BLaER1 treated with 17β-estradiol and CSF1 and Interleukin-3, amounts not matched to agents 10 nM and 100 nM (cell line): ENCODE measurements around the gene CYP3A4.
"Not testable (repeated sequence)": the region's sequence is repeated elsewhere in the genome, so short reads cannot be mapped to it uniquely, and the experiment has no call there.

Experiments
- H3K27ac ChIP-seq, 11 experiments: shearing (Covaris generic); formaldehyde crosslinking; 2 replicates each; pipeline ENCODE4 v1.8.1; 2022
- H3K27me3 ChIP-seq, 11 experiments: shearing (Covaris generic); formaldehyde crosslinking; 2 replicates each; pipeline ENCODE4 v1.8.1; 2022
- H3K36me3 ChIP-seq, 11 experiments: shearing (Covaris generic); formaldehyde crosslinking; 2 replicates each; pipeline ENCODE4 v1.8.1; 2022
- H3K4me1 ChIP-seq, 10 experiments: shearing (Covaris generic); formaldehyde crosslinking; 2 replicates each; pipeline ENCODE4 v1.8.1; 2022
- H3K4me2 ChIP-seq, 11 experiments: shearing (Covaris generic); formaldehyde crosslinking; 2 replicates each; pipeline ENCODE4 v1.8.1; 2022
- H3K4me3 ChIP-seq, 10 experiments: shearing (Covaris generic); formaldehyde crosslinking; 2 replicates each; pipeline ENCODE4 v1.8.1; 2022
- H3K9ac ChIP-seq, 11 experiments: shearing (Covaris generic); formaldehyde crosslinking; 2 replicates each; pipeline ENCODE4 v1.8.1; 2022
- H3K9me3 ChIP-seq, 11 experiments: shearing (Covaris generic); formaldehyde crosslinking; replicated peaks in 1 of 11; 2 replicates each; pipeline ENCODE4 v1.8.1; 2022
- H4K20me1 ChIP-seq, 11 experiments: shearing (Covaris generic); formaldehyde crosslinking; 2 replicates each; pipeline ENCODE4 v1.8.1; 2022
- Cebpa-rat ChIP-seq, 11 experiments: shearing (Covaris generic); IDR thresholded peaks; 2 replicates each; pipeline ENCODE4 v1.8.1; 2022

The CYP3A4 gene

GRCh38 chr7:99822731-99823718 is 39.0 kb upstream of the CYP3A4 start:
- Histone ChIP-seq H3K4me2 (no peak overlapping the region), H3K9me3 (peaks cover 0 to 11% (median 4%) of the 10 kb centered on the region in 11 experiments; a peak in 5 of 22 replicates), H3K4me3 (no peak overlapping the region), H4K20me1 (no peaks in the 10 kb centered on the region), H3K9ac (no peak overlapping the region), H3K4me1 (no peaks in the 10 kb centered on the region), H3K27ac (no peak overlapping the region), H3K27me3 (no peaks in the 10 kb centered on the region), H3K36me3 (no peaks in the 10 kb centered on the region)
- TF ChIP-seq Cebpa-rat (IDR thresholded peaks at IDR 0.05) = no peak

GRCh38 chr7:99820408-99821027 is 36.5 kb upstream of the CYP3A4 start:
- Histone ChIP-seq H3K9me3 (peaks cover 0 to 11% (median 4%) of the 10 kb centered on the region in 11 experiments; a peak in 5 of 22 replicates), H3K9ac (no peak overlapping the region), H3K36me3 (no peaks in the 10 kb centered on the region), H3K27ac (no peak overlapping the region), H3K4me2 (no peak overlapping the region), H4K20me1 (no peaks in the 10 kb centered on the region), H3K4me1 (no peaks in the 10 kb centered on the region), H3K27me3 (no peaks in the 10 kb centered on the region), H3K4me3 (no peak overlapping the region)
- no peak for TF ChIP-seq Cebpa-rat (IDR thresholded peaks at IDR 0.05)

- no peak for TF ChIP-seq Cebpa-rat (IDR thresholded peaks at IDR 0.05)
- Histone ChIP-seq H3K4me2 (no peak overlapping the region), H3K4me1 (no peaks in the 10 kb centered on the region), H3K9ac (no peak overlapping the region), H3K4me3 (no peak overlapping the region), H3K27ac (no peak overlapping the region), H4K20me1 (no peaks in the 10 kb centered on the region), H3K36me3 (no peaks in the 10 kb centered on the region), H3K27me3 (no peaks in the 10 kb centered on the region), H3K9me3 (peaks cover 10 to 27% (median 19%) of the 10 kb centered on the region in 11 experiments)
Observed at GRCh38 chr7:99808766-99809165, 24.8 kb upstream of the CYP3A4 start.

- H3K4me2 ChIP-seq = no peak overlapping the region
- no peak overlapping the region for H3K27ac ChIP-seq
- no peaks in the 10 kb centered on the region for H3K4me1 ChIP-seq
- no peak overlapping the region for H3K9ac ChIP-seq
- no peak overlapping the region for H3K4me3 ChIP-seq
- H3K9me3 ChIP-seq = peaks cover 15 to 30% (median 25%) of the 10 kb centered on the region in 11 experiments
- TF ChIP-seq Cebpa-rat (IDR thresholded peaks at IDR 0.05) = no peak
- no peaks in the 10 kb centered on the region for H4K20me1 ChIP-seq
- H3K27me3 ChIP-seq = no peaks in the 10 kb centered on the region
- no peaks in the 10 kb centered on the region for H3K36me3 ChIP-seq
Observed at GRCh38 chr7:99806839-99807478, 23.0 kb upstream of the CYP3A4 start.

- no peak overlapping the region for H3K4me3 ChIP-seq
- H3K36me3 ChIP-seq = no peaks in the 10 kb centered on the region
- H3K9me3 ChIP-seq = peaks cover 15 to 30% (median 25%) of the 10 kb centered on the region in 11 experiments
- no peak overlapping the region for H3K27ac ChIP-seq
- no peak for TF ChIP-seq Cebpa-rat (IDR thresholded peaks at IDR 0.05)
- no peak overlapping the region for H3K9ac ChIP-seq
- H3K4me1 ChIP-seq = no peaks in the 10 kb centered on the region
- H3K4me2 ChIP-seq = no peak overlapping the region
- H4K20me1 ChIP-seq = no peaks in the 10 kb centered on the region
- H3K27me3 ChIP-seq = no peaks in the 10 kb centered on the region
Observed at GRCh38 chr7:99805641-99806040, 21.7 kb upstream of the CYP3A4 start.

GRCh38 chr7:99803118-99803517 is 19.1 kb upstream of the CYP3A4 start:
- H3K9ac ChIP-seq, H3K4me1 ChIP-seq, H3K36me3 ChIP-seq, H3K4me3 ChIP-seq, H3K27ac ChIP-seq, H3K4me2 ChIP-seq, H4K20me1 ChIP-seq, H3K27me3 ChIP-seq: not testable (repeated sequence)
- H3K9me3 ChIP-seq = peaks cover 15 to 26% (median 19%) of the 10 kb centered on the region in 11 experiments

GRCh38 chr7:99801407-99801806 is 17.4 kb upstream of the CYP3A4 start:
- not testable (repeated sequence) for H3K36me3 ChIP-seq, H3K27ac ChIP-seq, H4K20me1 ChIP-seq, H3K4me3 ChIP-seq, H3K9ac ChIP-seq, H3K4me1 ChIP-seq, H3K27me3 ChIP-seq, H3K4me2 ChIP-seq
- H3K9me3 ChIP-seq = peaks cover 14 to 26% (median 19%) of the 10 kb centered on the region in 11 experiments

GRCh38 chr7:99798972-99799371 is 15.0 kb upstream of the CYP3A4 start:
- no peak overlapping the region for H3K4me2 ChIP-seq
- TF ChIP-seq Cebpa-rat (IDR thresholded peaks at IDR 0.05) = no peak
- H3K36me3 ChIP-seq = no peaks in the 10 kb centered on the region
- H3K27me3 ChIP-seq = no peaks in the 10 kb centered on the region
- H3K27ac ChIP-seq = no peak overlapping the region
- H3K4me3 ChIP-seq = no peak overlapping the region
- H4K20me1 ChIP-seq = no peaks in the 10 kb centered on the region
- peaks cover 0 to 12% (median 6%) of the 10 kb centered on the region in 11 experiments; a peak in 10 of 22 replicates for H3K9me3 ChIP-seq
- no peaks in the 10 kb centered on the region for H3K4me1 ChIP-seq
- H3K9ac ChIP-seq = no peak overlapping the region

GRCh38 chr7:99795864-99796263 is 11.9 kb upstream of the CYP3A4 start:
- not testable (repeated sequence) for H3K4me1 ChIP-seq, H4K20me1 ChIP-seq, H3K9ac ChIP-seq, H3K4me2 ChIP-seq, H3K27ac ChIP-seq, H3K9me3 ChIP-seq, H3K36me3 ChIP-seq, H3K4me3 ChIP-seq, H3K27me3 ChIP-seq
